Subcutaneous adipose tissue (tissue), 4 donors: ENCODE measurements around the gene HECA. TPM values are rescaled to one million over a fixed set of nuclear protein-coding genes. Genes with fewer than 3 reads are reported as not detected.

Experiments
- total RNA-seq, 4 donors: library from RNA; depleted of rRNA; stranded (reverse); fragments of >200 nt; gene quantifications; one replicate each; pipeline ENCODE4 v1.1.0, GENCODE V29; 2016
- TF ChIP-seq, protein P1 (sequence below): fragments of 450-650 bp; IDR thresholded peaks from one replicate; pipeline ENCODE4 v1.5.1; 2016; ENCODE audit warnings: low read depth, mild to moderate bottlenecking, control low read depth, antibody characterized with exemption, moderate library complexity

The HECA gene
- total RNA-seq, 4 donors from 2014 or later = 37.5 to 57.1 (median 49.1) TPM

- TF ChIP-seq, protein P1, sequence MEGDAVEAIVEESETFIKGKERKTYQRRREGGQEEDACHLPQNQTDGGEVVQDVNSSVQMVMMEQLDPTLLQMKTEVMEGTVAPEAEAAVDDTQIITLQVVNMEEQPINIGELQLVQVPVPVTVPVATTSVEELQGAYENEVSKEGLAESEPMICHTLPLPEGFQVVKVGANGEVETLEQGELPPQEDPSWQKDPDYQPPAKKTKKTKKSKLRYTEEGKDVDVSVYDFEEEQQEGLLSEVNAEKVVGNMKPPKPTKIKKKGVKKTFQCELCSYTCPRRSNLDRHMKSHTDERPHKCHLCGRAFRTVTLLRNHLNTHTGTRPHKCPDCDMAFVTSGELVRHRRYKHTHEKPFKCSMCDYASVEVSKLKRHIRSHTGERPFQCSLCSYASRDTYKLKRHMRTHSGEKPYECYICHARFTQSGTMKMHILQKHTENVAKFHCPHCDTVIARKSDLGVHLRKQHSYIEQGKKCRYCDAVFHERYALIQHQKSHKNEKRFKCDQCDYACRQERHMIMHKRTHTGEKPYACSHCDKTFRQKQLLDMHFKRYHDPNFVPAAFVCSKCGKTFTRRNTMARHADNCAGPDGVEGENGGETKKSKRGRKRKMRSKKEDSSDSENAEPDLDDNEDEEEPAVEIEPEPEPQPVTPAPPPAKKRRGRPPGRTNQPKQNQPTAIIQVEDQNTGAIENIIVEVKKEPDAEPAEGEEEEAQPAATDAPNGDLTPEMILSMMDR = no peak
Measured at GRCh38 chr6:139166238-139166955, 31.5 kb downstream of the HECA start.

GRCh38 chr6:139166956-139167313 is 32.1 kb downstream of the HECA start:
- TF ChIP-seq, protein P1 = no peak

DNA sequence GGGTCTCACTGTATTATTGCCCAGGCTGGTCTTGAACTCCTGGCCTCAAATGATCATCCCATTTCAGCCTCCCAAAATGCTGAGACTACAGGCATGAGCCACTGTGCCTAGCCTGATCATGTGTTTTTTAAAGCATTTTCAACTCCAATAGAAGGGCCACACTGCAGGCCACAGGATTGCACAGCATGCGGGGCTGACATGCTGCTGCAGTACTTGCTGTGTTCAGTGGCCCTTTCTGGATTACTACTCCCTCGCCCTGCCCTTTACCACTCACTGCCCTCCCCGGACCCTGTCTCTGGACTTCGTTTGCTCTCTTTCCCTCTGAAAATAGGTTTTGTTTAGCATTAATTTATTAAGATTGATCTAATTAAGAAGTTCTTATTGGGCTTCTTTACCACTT is 37.3 kb downstream of the HECA start:
- TF ChIP-seq, protein P1 = no peak

DNA sequence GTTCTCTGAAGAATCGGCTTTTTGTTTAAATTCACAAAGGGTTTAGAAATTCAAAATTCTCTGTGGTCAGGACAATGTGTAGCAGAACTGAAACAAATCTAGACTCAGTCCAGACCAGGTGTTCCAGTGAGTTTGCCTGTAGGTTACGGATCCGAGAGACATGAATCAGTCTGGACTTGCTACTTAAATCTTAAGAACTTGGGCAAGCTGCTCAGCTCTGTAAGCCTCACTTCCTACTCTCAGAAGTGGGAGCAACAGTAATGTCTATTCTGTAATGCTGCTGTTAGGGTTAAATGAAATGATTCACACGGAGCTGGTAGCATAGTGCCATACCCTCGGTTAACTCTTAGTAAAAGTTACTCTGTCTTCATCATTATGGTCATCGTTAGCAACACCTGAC is 37.7 kb downstream of the HECA start:
- TF ChIP-seq, protein P1 = no peak

- TF ChIP-seq, protein P1 = no peak
Measured at GRCh38 chr6:139173172-139173571, 38.3 kb downstream of the HECA start.

GRCh38 chr6:139173822-139174221 is 38.9 kb downstream of the HECA start:
- TF ChIP-seq, protein P1 = no peak

GRCh38 chr6:139174961-139175360 is 40.1 kb downstream of the HECA start:
- TF ChIP-seq, protein P1 = no peak
